A172 (cell line): ENCODE results near the gene FBXL20. TPM values are rescaled to one million over a fixed set of nuclear protein-coding genes. Genes with fewer than 3 reads are reported as not detected.
"Not testable (repeated sequence)": the region's sequence is repeated elsewhere in the genome, so short reads cannot be mapped to it uniquely, and the experiment has no call there.

Experiments
- DNase-seq: peaks from one replicate; pipeline ENCODE4 v3.0.0-alpha.2; 2015; ENCODE audit warnings: low spot score
- total RNA-seq: library from RNA; depleted of rRNA; stranded (reverse); fragments of >200 nt; shearing (Covaris generic); gene quantifications from 2 replicates; pipeline ENCODE4 v1.2.3, GENCODE V29; 2014

The FBXL20 gene
- total RNA-seq, 1 experiment from 2014 or later = 11.9 TPM

DNA sequence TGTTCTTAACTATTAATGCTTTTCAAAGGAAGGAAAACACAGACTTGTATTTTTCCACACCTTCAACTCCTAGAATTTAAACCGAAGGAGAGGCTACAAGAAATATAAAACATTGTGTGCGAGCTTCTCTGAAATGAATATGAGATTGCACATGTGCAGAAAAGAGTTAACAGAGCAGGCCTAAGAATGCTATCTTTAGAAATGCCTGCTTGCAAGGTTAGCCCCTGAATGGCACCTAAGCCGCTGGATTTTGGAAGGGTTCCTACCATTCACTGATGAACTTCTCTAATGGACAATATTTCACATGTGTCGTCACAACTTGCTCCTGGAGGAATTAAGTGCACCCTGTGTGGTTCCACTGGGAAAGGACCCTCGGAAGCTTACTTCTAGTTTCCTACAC is 69.3 kb downstream of the FBXL20 start:
- no peak for DNase-seq

DNA sequence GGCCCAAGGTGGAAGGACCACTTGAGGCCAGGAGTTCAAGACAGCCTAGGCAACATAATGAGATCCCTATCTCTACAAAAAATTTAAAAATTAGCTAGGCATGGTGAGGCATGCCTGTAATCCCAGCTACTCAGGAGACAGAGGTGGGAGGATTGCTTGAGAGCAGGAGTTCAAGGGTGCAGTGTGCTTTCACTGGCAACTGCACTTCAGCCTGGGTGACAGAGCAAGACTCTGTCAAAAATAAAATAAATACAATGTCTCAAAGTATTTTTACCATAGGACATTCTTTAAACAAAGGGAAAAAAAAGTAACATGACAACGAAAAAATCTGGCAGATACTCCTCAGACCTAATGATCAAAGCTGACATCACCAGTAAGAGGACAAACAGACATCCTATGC is 72.6 kb downstream of the FBXL20 start:
- no peak for DNase-seq

GRCh38 chr17:39327109-39327508 is 74.3 kb downstream of the FBXL20 start:
- DNase-seq = no peak

- DNase-seq = no peak
Observed at GRCh38 chr17:39325528-39326240, 75.7 kb downstream of the FBXL20 start.

GRCh38 chr17:39318636-39319035 is 82.8 kb downstream of the FBXL20 start:
- no peak for DNase-seq

DNA sequence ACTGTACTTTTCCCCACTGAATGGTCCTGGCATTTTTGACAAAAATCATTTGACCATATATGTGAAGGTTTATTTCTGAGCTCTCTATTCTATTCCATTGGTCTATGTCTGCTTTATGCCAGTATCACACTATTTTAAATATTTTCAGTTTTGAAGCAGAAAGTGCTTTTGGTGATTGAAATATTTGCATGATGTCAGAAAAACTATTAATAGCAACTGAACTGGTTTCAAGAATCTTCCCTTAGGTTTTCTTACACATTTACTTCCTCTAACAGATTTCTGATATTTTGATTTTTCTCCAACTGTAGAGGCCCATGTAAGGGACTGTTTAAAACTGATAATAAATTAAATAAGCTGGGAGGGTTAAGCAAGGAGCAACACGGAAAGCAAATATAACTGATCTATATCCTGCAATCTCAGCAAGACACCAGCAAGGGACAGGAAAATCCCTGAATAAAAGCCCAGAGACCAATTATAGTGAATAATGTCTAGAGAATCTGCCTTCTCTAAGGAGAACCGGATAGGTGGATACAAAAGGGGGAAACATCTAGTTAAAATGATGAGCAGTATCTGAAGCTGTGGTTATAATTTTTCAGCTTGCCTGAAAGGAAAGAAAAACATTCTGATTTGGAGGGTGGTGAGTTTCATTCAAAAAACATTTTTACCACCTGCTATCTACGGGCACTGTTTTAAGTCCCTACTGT is 94.8 kb downstream of the FBXL20 start:
- peak; percentile 49 for DNase-seq

GRCh38 chr17:39305978-39306377 is 95.4 kb downstream of the FBXL20 start:
- no peak for DNase-seq

GRCh38 chr17:39304188-39304587 is 97.2 kb downstream of the FBXL20 start:
- DNase-seq = no peak

- DNase-seq = no peak
Observed at GRCh38 chr17:39294060-39294459, 107.4 kb downstream of the FBXL20 start.

DNA sequence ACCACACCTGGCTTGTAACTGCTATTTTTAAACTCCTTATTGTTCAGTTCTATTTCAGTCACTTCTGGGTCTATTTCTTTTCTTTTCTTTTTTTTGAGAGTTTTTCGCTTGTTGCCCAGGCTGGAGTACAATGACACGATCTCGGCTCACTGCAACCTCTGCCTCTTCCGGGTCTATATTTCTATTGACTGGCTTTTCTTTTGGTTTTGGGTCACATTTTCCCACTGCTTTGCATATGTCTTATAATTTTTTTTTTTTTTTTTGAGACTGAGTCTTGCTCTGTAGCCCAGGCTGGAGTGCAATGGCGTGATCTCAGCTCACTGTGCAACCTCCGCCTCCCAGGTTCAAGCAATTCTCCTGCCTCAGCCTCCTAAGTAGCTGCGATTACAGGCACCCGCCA is 108.9 kb downstream of the FBXL20 start:
- not testable (repeated sequence) for DNase-seq

DNA sequence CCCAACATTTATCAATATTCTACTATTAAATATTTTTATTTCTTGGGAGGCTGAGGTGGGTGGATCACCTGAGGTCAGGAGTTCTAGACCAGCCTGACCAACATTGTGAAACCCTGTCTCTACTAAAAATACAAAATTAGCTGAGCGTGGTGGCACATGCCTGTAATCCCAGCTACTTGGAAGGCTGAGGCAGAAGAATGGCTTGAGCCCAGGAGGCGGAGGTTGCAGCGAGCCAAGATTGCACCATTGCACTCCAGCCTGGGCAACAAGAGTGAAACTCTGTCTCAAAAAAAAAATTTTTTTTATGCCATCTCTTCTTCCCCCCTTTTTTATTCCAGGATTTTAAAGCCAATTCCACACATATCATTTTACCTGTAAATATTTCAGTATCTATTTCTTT is 114.9 kb downstream of the FBXL20 start:
- DNase-seq = not testable (repeated sequence)

DNA sequence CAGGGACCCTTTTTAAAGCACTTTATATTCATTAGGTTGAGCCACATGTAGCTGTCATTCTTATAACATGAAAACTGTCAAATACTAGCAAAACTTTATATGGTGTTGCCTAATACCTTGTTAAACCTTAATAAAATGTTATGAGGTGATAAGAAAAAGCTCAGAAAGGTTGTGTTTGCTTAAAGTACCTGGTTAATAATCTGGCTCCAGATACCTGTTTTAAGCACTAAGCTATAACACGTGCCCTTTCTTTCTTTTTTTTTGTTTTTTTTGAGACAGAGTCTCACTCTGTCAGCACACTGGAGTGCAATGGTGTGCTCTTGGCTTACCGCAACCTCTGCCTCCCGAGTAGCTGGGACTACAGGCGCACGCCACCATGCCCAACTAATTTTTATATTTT is 116.7 kb downstream of the FBXL20 start:
- no peak for DNase-seq

DNA sequence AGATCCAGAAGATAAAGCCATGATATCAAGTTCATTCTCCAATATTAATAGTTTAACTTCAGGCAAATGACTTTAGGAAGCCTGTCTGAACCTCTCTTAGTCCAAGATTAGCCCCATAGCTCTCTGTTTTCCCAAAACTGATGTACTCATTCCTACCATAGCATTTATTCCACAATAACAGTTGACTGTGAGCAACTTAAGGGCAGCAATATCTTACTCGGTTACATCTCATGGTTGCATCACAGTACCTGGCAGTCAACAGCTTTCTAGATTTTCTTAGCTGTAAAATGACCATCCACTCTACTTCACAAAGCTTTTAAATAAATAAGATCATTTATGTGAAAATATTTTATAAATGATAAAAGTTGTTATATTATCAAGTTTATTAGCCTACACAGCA is 117.5 kb downstream of the FBXL20 start:
- no peak for DNase-seq

DNA sequence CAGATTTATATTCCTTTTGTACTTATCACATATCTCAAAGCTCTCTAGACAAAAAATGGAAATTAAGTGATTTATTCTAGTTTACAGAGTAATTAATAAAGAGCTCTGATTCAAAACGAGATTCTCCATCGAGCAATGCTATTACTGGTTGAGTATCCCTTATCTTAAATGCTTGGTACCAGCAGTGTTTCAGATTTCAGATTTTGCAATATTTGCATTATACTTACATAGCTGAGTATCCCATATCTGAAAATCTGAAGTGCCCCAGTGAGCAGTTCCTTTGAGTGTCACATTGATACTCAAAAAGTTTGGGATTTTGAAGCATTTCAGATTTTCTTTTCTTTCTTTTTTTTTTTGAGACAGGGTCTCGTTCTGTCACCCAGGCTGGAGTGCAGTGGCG is 118.3 kb downstream of the FBXL20 start:
- DNase-seq = no peak

DNA sequence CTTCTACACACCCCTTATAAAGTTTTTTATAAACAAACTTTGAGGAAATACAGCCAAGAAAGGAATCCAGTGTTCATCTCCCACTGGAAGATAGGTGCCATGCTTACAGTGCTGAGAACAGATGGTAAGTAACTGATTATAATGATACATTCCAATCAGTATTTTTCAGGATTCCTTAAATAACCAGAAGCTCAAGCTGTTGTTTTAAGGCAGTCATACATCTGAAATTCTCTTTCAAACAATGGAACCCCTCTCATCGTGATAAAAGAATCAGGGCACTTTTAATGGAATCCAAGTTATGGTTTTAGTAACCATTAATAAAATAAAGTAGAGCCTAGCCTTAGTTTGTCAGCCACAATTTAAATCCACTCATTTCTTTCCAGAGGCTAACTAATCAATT is 119.6 kb downstream of the FBXL20 start:
- DNase-seq = no peak

GRCh38 chr17:39278246-39278645 is 123.2 kb downstream of the FBXL20 start:
- DNase-seq = not testable (repeated sequence)

DNA sequence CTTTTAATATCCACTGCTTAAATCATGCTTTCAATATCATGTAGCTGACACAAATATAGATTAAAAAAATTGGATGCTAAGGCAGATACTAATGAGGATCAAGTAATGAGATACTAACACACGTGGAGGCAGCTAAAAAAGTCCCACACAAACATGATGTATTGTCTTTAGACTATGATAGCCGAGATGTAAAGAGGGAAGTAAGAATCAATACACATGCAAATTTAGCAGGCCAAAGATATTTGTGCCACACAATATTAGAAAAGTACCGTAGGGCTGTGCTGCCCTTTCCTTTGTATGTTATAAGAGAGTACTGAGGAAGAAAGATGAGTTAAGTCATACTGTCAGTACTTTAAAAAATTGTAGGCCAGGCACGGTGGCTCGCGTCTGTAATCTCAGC is 124.3 kb downstream of the FBXL20 start:
- DNase-seq = no peak

DNA sequence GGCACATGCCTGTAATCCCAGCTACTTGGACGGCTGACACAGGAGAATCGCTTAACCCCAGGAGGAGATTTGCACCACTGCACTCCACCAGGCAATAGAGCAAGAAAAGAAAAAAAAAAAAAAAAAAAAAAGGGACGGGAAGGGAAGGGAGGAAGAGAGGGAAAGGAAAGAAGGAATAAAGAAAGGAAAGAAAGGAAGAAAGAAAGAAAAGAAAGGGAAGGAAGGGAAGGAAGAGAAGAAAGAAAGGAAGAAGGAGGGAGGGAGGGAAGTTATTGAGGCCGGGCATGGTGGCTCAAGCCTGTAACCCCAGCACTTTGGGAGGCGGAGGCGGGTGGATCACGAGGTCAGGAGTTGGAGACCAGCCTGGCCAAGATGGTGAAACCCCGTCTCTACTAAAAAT is 125.3 kb downstream of the FBXL20 start:
- DNase-seq = no peak

- no peak for DNase-seq
Observed at GRCh38 chr17:39271546-39271945, 129.9 kb downstream of the FBXL20 start.

- DNase-seq = peak; percentile 54
Observed at GRCh38 chr17:39270923-39271322, 130.5 kb downstream of the FBXL20 start.

DNA sequence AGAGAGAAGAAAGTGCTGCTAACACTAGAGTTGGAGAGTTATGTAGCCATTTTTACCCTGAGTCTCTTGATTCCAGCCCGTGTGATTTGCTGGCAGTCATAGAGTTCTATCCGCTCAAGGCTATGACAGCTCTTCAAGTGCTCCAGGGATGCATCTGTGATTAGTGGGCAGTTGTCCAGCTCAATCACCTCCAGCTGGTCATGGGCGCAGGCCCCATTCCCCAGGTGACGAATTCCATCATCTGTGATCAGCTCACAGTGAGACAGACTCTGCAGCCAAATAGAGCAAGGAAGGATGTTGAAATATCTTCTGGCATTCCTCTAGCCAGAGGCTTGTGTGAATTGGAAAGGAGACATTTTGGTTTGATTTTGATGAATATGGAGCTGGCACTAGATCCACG is 137.3 kb downstream of the FBXL20 start:
- DNase-seq = no peak

DNA sequence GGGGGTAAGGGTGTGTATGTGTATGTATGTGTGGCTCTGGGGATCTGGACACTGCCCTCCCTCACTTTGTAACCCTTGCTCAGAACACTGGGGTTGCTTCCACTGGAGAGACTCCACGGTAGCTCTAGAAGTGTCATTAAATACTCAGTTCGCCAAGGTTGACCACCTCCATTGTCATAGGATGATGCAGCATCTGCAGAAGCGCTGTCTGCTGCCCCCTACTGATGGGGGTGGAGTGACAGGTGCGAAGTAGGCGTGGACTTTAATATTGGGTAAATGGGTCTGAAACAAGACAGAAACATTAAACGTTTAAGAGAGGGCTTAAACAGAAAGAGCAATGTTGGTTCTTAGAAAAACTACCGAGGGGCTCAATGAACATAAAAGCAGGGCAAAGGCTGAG is 140.1 kb downstream of the FBXL20 start:
- no peak for DNase-seq

DNA sequence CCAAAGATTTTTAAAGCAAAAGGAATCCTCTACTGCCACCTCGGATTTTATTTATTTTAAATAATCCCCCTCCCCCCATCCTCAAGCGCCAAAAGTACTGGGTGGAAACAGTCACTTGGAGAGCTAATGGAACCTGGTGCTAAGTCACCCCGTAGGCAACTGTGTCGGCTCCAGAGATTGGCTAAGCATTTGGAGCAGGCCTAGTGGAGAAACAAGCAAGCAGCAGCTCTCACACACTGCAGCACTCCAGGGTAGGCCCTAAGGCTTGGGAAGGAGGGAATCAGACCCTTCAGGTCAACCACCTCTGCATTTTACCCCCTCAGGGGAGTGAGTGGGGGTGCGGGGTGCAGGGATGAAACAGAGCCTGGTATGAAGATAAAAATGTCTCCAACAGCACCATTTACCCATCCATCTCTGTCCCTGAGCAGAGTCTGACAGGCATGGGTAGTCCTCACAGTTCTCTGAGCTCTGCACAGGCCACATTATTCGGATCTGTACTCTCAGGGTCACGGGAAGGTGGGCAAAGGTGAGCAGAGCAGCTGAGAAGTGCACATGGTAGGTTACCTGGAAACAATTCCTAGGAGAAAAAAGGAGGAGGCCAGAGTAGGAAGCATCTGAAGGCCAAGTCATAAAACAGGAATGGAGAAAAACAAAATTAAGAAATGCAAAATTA is 148.5 kb downstream of the FBXL20 start:
- DNase-seq = no peak
